Heart left ventricle (tissue), 13 donors: ENCODE measurements around the gene ABR.

Experiments used
- CTCF ChIP-seq, 12 donors: fragments of 200-600 bp; sonication (generic) in 4 of 12; IDR thresholded peaks; one replicate each; pipeline versions ENCODE4 v1.5.0 to v1.8.0; 2018 to 2022; ENCODE audit warnings: antibody characterized with exemption in 12 of 12, mild to moderate bottlenecking in 5 of 12
- POLR2A ChIP-seq, 2 donors: fragments of 450-650 bp; IDR thresholded peaks; one replicate each; pipeline ENCODE4 v1.6.1; 2017; ENCODE audit warnings: antibody characterized with exemption in 2 of 2, mild to moderate bottlenecking in 2 of 2, moderate library complexity in 2 of 2
- donor health status: ischemic (EF 13 %, LVEDD 7.1; RV severe dilation, severe dysfunction).
- donor health status: DM: no; HTN: yes; CAD: no.
- donor health status: DM: no; HTN: no; CAD: no.
- donor health status: ischemic (EF 25% LVEDD 6.9; RV normal size, moderate dysfunction).
- donor health status: ischemic (EF 25% LVEDD 5.7; RV mildly dilated, moderate dysfunction).
- donor health status: ischemic (EF 35%, LVEDD 5.7; RV mildly dilated, moderate dysfunction).
- donor health status: nonischemic (EF 11% LVEDD 7.7; RV severe dilation, severe dysfunction).
- donor health status: DM: yes; HTN: yes; CAD: no.
- donor health status: PGD.
- donor health status: ischemic (EF 29% LVEDD 5.4; RV normal size, mild dysfunction).
- donor health status: nonischemic (EF 23%, LVEDD 6.1; RV moderate dilation, normal function).

GRCh38 chr17:1077581-1077985 is 102.2 kb downstream of the ABR start:
- TF ChIP-seq CTCF (IDR thresholded peaks at IDR 0.05) (no peak), POLR2A (IDR thresholded peaks at IDR 0.05) (no peak)
